H1 (cell line): Measurements from ENCODE around the gene USP49. TPM values are rescaled to one million over a fixed set of nuclear protein-coding genes. Genes with fewer than 3 reads are reported as not detected.

Experiments
- CREB1 ChIP-seq: IDR thresholded peaks from 2 replicates; pipeline ENCODE4 v1.6.1; 2012; ENCODE audit warnings: inconsistent platforms
- CTBP2 ChIP-seq: IDR thresholded peaks from 2 replicates; pipeline ENCODE4 v1.7.0; 2011; ENCODE audit warnings: borderline replicate concordance, mild to moderate bottlenecking, moderate library complexity, mixed read lengths, low read length; ENCODE audit not compliant: insufficient read depth, insufficient read length
- E2F6 ChIP-seq: IDR thresholded peaks from 2 replicates; pipeline ENCODE4 v1.6.1; 2012; ENCODE audit warnings: inconsistent platforms
- EZH2 ChIP-seq: fragments of 200-600 bp; sonication (generic); IDR thresholded peaks from 2 replicates; pipeline ENCODE4 v1.7.1; 2012; ENCODE audit warnings: low read depth, mild to moderate bottlenecking, moderate library complexity, low read length, inconsistent platforms; ENCODE audit not compliant: severe bottlenecking
- GABPA ChIP-seq: IDR thresholded peaks from 2 replicates; pipeline ENCODE4 v1.6.1; 2011; ENCODE audit warnings: mild to moderate bottlenecking, low read length, moderate library complexity, borderline replicate concordance; ENCODE audit not compliant: insufficient read depth
- HDAC2 ChIP-seq, 2 experiments: fragments of 300-600 bp in 1 of 2; sonication (generic) in 1 of 2; IDR thresholded peaks; 2 replicates each; pipeline ENCODE4 v1.6.1; 2011 to 2012; ENCODE audit warnings: low read depth in 2 of 2, low read length in 2 of 2, mild to moderate bottlenecking in 2 of 2, moderate library complexity in 2 of 2, borderline replicate concordance in 1 of 2, inconsistent platforms in 1 of 2
- HDAC6 ChIP-seq: IDR thresholded peaks from one replicate; pipeline ENCODE4 v1.7.1; 2012; ENCODE audit warnings: low read depth, mild to moderate bottlenecking, inconsistent platforms, low read length, moderate library complexity
- JUN ChIP-seq: IDR thresholded peaks from 2 replicates; pipeline ENCODE4 v1.6.1; 2011; ENCODE audit warnings: low read depth, mild to moderate bottlenecking, improper control_type of control experiment, low read length
- KDM1A ChIP-seq: fragments of 200-600, 300-600 bp; sonication (generic); IDR thresholded peaks from 2 replicates; pipeline ENCODE4 v1.7.1; 2016; ENCODE audit warnings: mild to moderate bottlenecking, low read length, borderline replicate concordance
- KDM5A ChIP-seq: fragments of 200-600 bp; IDR thresholded peaks from 2 replicates; pipeline ENCODE4 v1.7.1; 2012; ENCODE audit warnings: mild to moderate bottlenecking, low read length, inconsistent platforms, mixed read lengths
- NRF1 ChIP-seq: IDR thresholded peaks from 2 replicates; pipeline ENCODE4 v1.6.1; 2011; ENCODE audit warnings: mild to moderate bottlenecking, low read depth, low read length, improper control_type of control experiment
- PHF8 ChIP-seq: fragments of 200-600 bp; sonication (generic); conservative IDR thresholded peaks from 2 replicates; pipeline ENCODE4 v1.7.1; 2012; ENCODE audit warnings: low read depth, mild to moderate bottlenecking, inconsistent platforms, low read length, moderate library complexity
- POLR2A ChIP-seq, 2 experiments: IDR thresholded peaks; 1 replicate in 1 of 2; 2 replicates in 1 of 2; pipeline ENCODE4 v1.6.1; 2011; ENCODE audit warnings: low read depth in 2 of 2, low read length in 2 of 2, mild to moderate bottlenecking in 2 of 2; ENCODE audit errors: control extremely low read depth in 1 of 2
- POU5F1 ChIP-seq: IDR thresholded peaks from 2 replicates; pipeline ENCODE4 v1.6.1; 2011; ENCODE audit warnings: low read depth, mild to moderate bottlenecking, low read length, moderate library complexity
- RBBP5 ChIP-seq: IDR thresholded peaks from 2 replicates; pipeline ENCODE4 v1.7.1; 2012; ENCODE audit warnings: low read depth, mild to moderate bottlenecking, inconsistent platforms, low read length, moderate library complexity, borderline replicate concordance
- SIN3A ChIP-seq, 2 experiments: IDR thresholded peaks in 1 of 2; conservative IDR thresholded peaks in 1 of 2; 2 replicates each; pipeline ENCODE4 v1.6.1; 2011 to 2012; ENCODE audit warnings: low read length in 2 of 2, improper control_type of control experiment in 1 of 2, low read depth in 1 of 2, mild to moderate bottlenecking in 1 of 2
- SP2 ChIP-seq: IDR thresholded peaks from 2 replicates; pipeline ENCODE4 v1.6.1; 2012; ENCODE audit warnings: mild to moderate bottlenecking, low read length, inconsistent platforms
- SRF ChIP-seq: IDR thresholded peaks from 2 replicates; pipeline ENCODE4 v1.6.1; 2011; ENCODE audit warnings: mild to moderate bottlenecking, low read depth, low read length, moderate library complexity
- USF2 ChIP-seq: IDR thresholded peaks from 2 replicates; pipeline ENCODE4 v1.6.1; 2011; ENCODE audit warnings: low read length, improper control_type of control experiment
- polyA plus RNA-seq, 7 experiments: library from polyadenylated mRNA; depleted of rRNA in 3 of 7; stranded (reverse) in 5 of 7; unstranded in 2 of 7; fragments of >200 nt in 5 of 7; fragments of 200-250 nt in 2 of 7; gene quantifications; 1 replicate in 5 of 7; 2 replicates in 1 of 7; 4 replicates in 1 of 7; pipeline versions ENCODE4 v1.2.1 to v1.2.3, GENCODE V29; 2011 to 2013; ENCODE audit warnings: missing spikeins in 2 of 7, mixed read lengths in 2 of 7
- total RNA-seq: library from RNA; stranded (reverse); fragmentation: NEBNext Ultra II Directional; extraction: Animal tissue kit (Norgen Biotek cat#: 25700); gene quantifications from 2 replicates; pipeline ENCODE4 v1.2.1, GENCODE V29; 2021

The USP49 gene
- total and polyA plus RNA-seq, 2 of the 8 experiments (the other 6 are each of a cell fraction or from before 2014, with no cell fraction given) = 6.9 to 24.4 TPM

- TF ChIP-seq POLR2A (IDR thresholded peaks at IDR 0.05; ENCODE audit: control extremely low read depth in 1 of 2, low read depth in 2 of 2, low read length in 2 of 2) = no peak
- no peak for TF ChIP-seq HDAC6
- no peak for TF ChIP-seq CTBP2
- peak; percentile 48 for TF ChIP-seq E2F6
- no peak for TF ChIP-seq NRF1
- no peak for TF ChIP-seq KDM1A
- TF ChIP-seq JUN = no peak
- TF ChIP-seq EZH2 = no peak
- no peak for TF ChIP-seq SP2
- TF ChIP-seq SRF = no peak
- no peak for TF ChIP-seq CREB1
- TF ChIP-seq POU5F1 = no peak
- TF ChIP-seq USF2 = no peak
- 0 out of 4 replicates have a peak, but pooled peaks of 1 of the 2 experiments have one; percentile 3 for TF ChIP-seq SIN3A (conservative IDR thresholded peaks at IDR 0.05 in 1 of 2, IDR thresholded peaks at IDR 0.05 in 1 of 2; ENCODE audit: low read depth in 1 of 2, low read length in 2 of 2)
- TF ChIP-seq RBBP5 = no peak
- TF ChIP-seq PHF8 = no peak
- TF ChIP-seq KDM5A = no peak
- TF ChIP-seq HDAC2 (IDR thresholded peaks at IDR 0.05; ENCODE audit: borderline replicate concordance in 1 of 2, low read depth in 2 of 2, low read length in 2 of 2) = no peak
- no peak for TF ChIP-seq GABPA
- TF ChIP-seq, all 59 proteins: peak for 4
Observed at GRCh38 chr6:41939848-41940758, 44.9 kb upstream of the USP49 start (continued).
